Erythroblast (primary cell): ENCODE data around the gene ELOVL1.

Source experiments
- DNase-seq, 2 experiments: peaks; one replicate each; lab custom pipeline; 2025; lab: John Stamatoyannopoulos, UW
- GATA1 ChIP-seq: IDR thresholded peaks from 2 replicates; pipeline ENCODE4 v1.6.1; 2011; ENCODE audit warnings: low read depth, mild to moderate bottlenecking, control low read depth, low read length, moderate library complexity
- POLR2A ChIP-seq: IDR thresholded peaks from 2 replicates; pipeline ENCODE4 v1.6.1; 2011; ENCODE audit warnings: mild to moderate bottlenecking, low read length

ELOVL1 gene

GRCh38 chr1:43318831-43319230, 49.0 kb downstream of the ELOVL1 start:
- DNase-seq = no peak
- no peak for TF ChIP-seq POLR2A
- no peak for TF ChIP-seq GATA1

GRCh38 chr1:43317817-43318471, 49.9 kb downstream of the ELOVL1 start:
- TF ChIP-seq GATA1 (no peak), POLR2A (no peak)
- no peak for DNase-seq

GRCh38 chr1:43316738-43317520, 50.9 kb downstream of the ELOVL1 start:
- DNase-seq = no peak
- TF ChIP-seq GATA1 (no peak), POLR2A (no peak)

GRCh38 chr1:43315963-43316737, 51.7 kb downstream of the ELOVL1 start:
- TF ChIP-seq POLR2A = no peak
- no peak for TF ChIP-seq GATA1
- no peak for DNase-seq

GRCh38 chr1:43315481-43315880, 52.3 kb downstream of the ELOVL1 start:
- TF ChIP-seq GATA1 = no peak
- TF ChIP-seq POLR2A = no peak
- DNase-seq = no peak

- DNase-seq = no peak
Observed at GRCh38 chr1:43314233-43314632, 53.6 kb downstream of the ELOVL1 start.

GRCh38 chr1:43313771-43314170, 54.0 kb downstream of the ELOVL1 start:
- TF ChIP-seq POLR2A = no peak
- no peak for TF ChIP-seq GATA1
- no peak for DNase-seq

More at GRCh38 chr1:43314233-43314632, 53.6 kb downstream of the ELOVL1 start:
- no peak for TF ChIP-seq GATA1
- TF ChIP-seq POLR2A = no peak
